ENCODE measurements around the gene CISD1. TPM values are rescaled to one million over a fixed set of nuclear protein-coding genes. Genes with fewer than 3 reads are reported as not detected.

Gene CISD1
- total RNA-seq, 2 experiments from 2014 or later = 23.9 to 25.8 TPM

- Mint-ChIP-seq H3K4me1 (peaks cover 3% of the 10 kb centered on the region), H3K4me3 (no peak overlapping the region), H3K27ac (no peak overlapping the region), H3K27me3 (peaks cover 17% of the 10 kb centered on the region), H3K36me3 (no peaks in the 10 kb centered on the region), H3K9me3 (no peaks in the 10 kb centered on the region)
- POLR2A ChIA-PET = no interaction called here
- ATAC-seq (ENCODE audit: low read depth) (no peak), DNase-seq (no peak)
Observed at GRCh38 chr10:58302254-58302653, 33.3 kb downstream of the CISD1 start.

GRCh38 chr10:58304099-58304633, 35.2 kb downstream of the CISD1 start:
- Mint-ChIP-seq H3K27ac (no peak overlapping the region), H3K27me3 (peaks cover 18% of the 10 kb centered on the region), H3K4me1 (peaks cover 3% of the 10 kb centered on the region), H3K4me3 (no peak overlapping the region), H3K36me3 (no peaks in the 10 kb centered on the region), H3K9me3 (no peaks in the 10 kb centered on the region)
- ATAC-seq (ENCODE audit: low read depth) (no peak), DNase-seq (no peak)
- POLR2A ChIA-PET = interaction anchor here (0.7 kb wide), 1 partner anchor 80 kb away, joined by 5 read pairs; no protein-coding TSS in a partner anchor

- Mint-ChIP-seq H3K4me3 (no peak overlapping the region), H3K27ac (no peak overlapping the region), H3K27me3 (peaks cover 21% of the 10 kb centered on the region), H3K36me3 (no peaks in the 10 kb centered on the region), H3K9me3 (no peaks in the 10 kb centered on the region), H3K4me1 (no peaks in the 10 kb centered on the region)
- POLR2A ChIA-PET = no interaction called here
- DNase-seq = no peak
- no peak for ATAC-seq (ENCODE audit: low read depth)
Observed at GRCh38 chr10:58305821-58306220, 36.9 kb downstream of the CISD1 start.

- Mint-ChIP-seq H3K9me3 (no peaks in the 10 kb centered on the region), H3K4me1 (no peaks in the 10 kb centered on the region), H3K27ac (no peak overlapping the region), H3K36me3 (no peaks in the 10 kb centered on the region), H3K27me3 (peaks cover 14% of the 10 kb centered on the region), H3K4me3 (no peak overlapping the region)
- ATAC-seq (ENCODE audit: low read depth) (no peak), DNase-seq (no peak)
- POLR2A ChIA-PET = no interaction called here
Observed at GRCh38 chr10:58307676-58308075, 38.7 kb downstream of the CISD1 start.

- Mint-ChIP-seq H3K27ac (no peak overlapping the region), H3K4me1 (no peaks in the 10 kb centered on the region), H3K4me3 (no peak overlapping the region), H3K36me3 (no peaks in the 10 kb centered on the region), H3K27me3 (peaks cover 20% of the 10 kb centered on the region), H3K9me3 (no peaks in the 10 kb centered on the region)
- DNase-seq (no peak), ATAC-seq (ENCODE audit: low read depth) (no peak)
- POLR2A ChIA-PET = no interaction called here
Observed at GRCh38 chr10:58311026-58311425, 42.1 kb downstream of the CISD1 start.

GRCh38 chr10:58316874-58317273, 47.9 kb downstream of the CISD1 start:
- Mint-ChIP-seq H3K27me3 (peaks cover 18% of the 10 kb centered on the region), H3K4me3 (no peak overlapping the region)

GRCh38 chr10:58318346-58318745, 49.4 kb downstream of the CISD1 start:
- ATAC-seq (ENCODE audit: low read depth) = no peak
- H3K9me3 Mint-ChIP-seq = no peaks in the 10 kb centered on the region
- no peak overlapping the region for H3K4me3 Mint-ChIP-seq
- POLR2A ChIA-PET = no interaction called here
- H3K36me3 Mint-ChIP-seq = peaks cover 2% of the 10 kb centered on the region
- H3K4me1 Mint-ChIP-seq = peaks cover 8% of the 10 kb centered on the region
- peaks cover 18% of the 10 kb centered on the region for H3K27me3 Mint-ChIP-seq
- H3K27ac Mint-ChIP-seq = no peak overlapping the region
- DNase-seq = no peak

More at GRCh38 chr10:58316874-58317273, 47.9 kb downstream of the CISD1 start:
- Mint-ChIP-seq H3K9me3 (no peaks in the 10 kb centered on the region), H3K27ac (no peak overlapping the region), H3K4me1 (no peaks in the 10 kb centered on the region), H3K36me3 (no peaks in the 10 kb centered on the region)
- DNase-seq = no peak
- ATAC-seq (ENCODE audit: low read depth) = no peak
- POLR2A ChIA-PET = no interaction called here

- Mint-ChIP-seq H3K9me3 (no peaks in the 10 kb centered on the region), H3K36me3 (peaks cover 2% of the 10 kb centered on the region), H3K4me1 (peaks cover 8% of the 10 kb centered on the region), H3K27ac (no peak overlapping the region), H3K4me3 (no peak overlapping the region), H3K27me3 (peaks cover 18% of the 10 kb centered on the region)
- POLR2A ChIA-PET = no interaction called here
- DNase-seq = no peak
- no peak for ATAC-seq (ENCODE audit: low read depth)
Observed at GRCh38 chr10:58319599-58319998, 50.6 kb downstream of the CISD1 start.

GRCh38 chr10:58320351-58321049, 51.5 kb downstream of the CISD1 start:
- H3K36me3 Mint-ChIP-seq = peaks cover 2% of the 10 kb centered on the region

GRCh38 chr10:58322072-58322834, 53.3 kb downstream of the CISD1 start:
- Mint-ChIP-seq H3K27ac (peak overlapping the region; percentile 14), H3K27me3 (peaks cover 12% of the 10 kb centered on the region), H3K4me1 (peaks cover 8% of the 10 kb centered on the region), H3K4me3 (peak overlapping the region; percentile 60), H3K9me3 (no peaks in the 10 kb centered on the region), H3K36me3 (peaks cover 2% of the 10 kb centered on the region)
- DNase-seq (no peak), ATAC-seq (ENCODE audit: low read depth) (peak; percentile 66)
- POLR2A ChIA-PET = no interaction called here

More at GRCh38 chr10:58320351-58321049, 51.5 kb downstream of the CISD1 start:
- no peak for ATAC-seq (ENCODE audit: low read depth)
- no peak overlapping the region for H3K4me3 Mint-ChIP-seq
- POLR2A ChIA-PET = no interaction called here
- H3K4me1 Mint-ChIP-seq = peaks cover 8% of the 10 kb centered on the region
- DNase-seq = no peak
- H3K27me3 Mint-ChIP-seq = peaks cover 10% of the 10 kb centered on the region
- no peaks in the 10 kb centered on the region for H3K9me3 Mint-ChIP-seq
- no peak overlapping the region for H3K27ac Mint-ChIP-seq

GRCh38 chr10:58322835-58323209, 53.9 kb downstream of the CISD1 start:
- peak overlapping the region; percentile 60 for H3K4me3 Mint-ChIP-seq
- no peaks in the 10 kb centered on the region for H3K9me3 Mint-ChIP-seq
- ATAC-seq (ENCODE audit: low read depth) (no peak), DNase-seq (no peak)
- peaks cover 12% of the 10 kb centered on the region for H3K27me3 Mint-ChIP-seq
- peak overlapping the region; percentile 1 for H3K27ac Mint-ChIP-seq
- H3K4me1 Mint-ChIP-seq = peaks cover 8% of the 10 kb centered on the region
- POLR2A ChIA-PET = no interaction called here
- H3K36me3 Mint-ChIP-seq = peaks cover 2% of the 10 kb centered on the region

- Mint-ChIP-seq H3K9me3 (no peaks in the 10 kb centered on the region), H3K27ac (no peak overlapping the region), H3K4me1 (peaks cover 8% of the 10 kb centered on the region), H3K36me3 (peaks cover 2% of the 10 kb centered on the region), H3K27me3 (peaks cover 17% of the 10 kb centered on the region), H3K4me3 (no peak overlapping the region)
- POLR2A ChIA-PET = no interaction called here
- DNase-seq = no peak
- no peak for ATAC-seq (ENCODE audit: low read depth)
Observed at GRCh38 chr10:58326967-58327381, 58.0 kb downstream of the CISD1 start.

GRCh38 chr10:58328233-58328632, 59.3 kb downstream of the CISD1 start:
- Mint-ChIP-seq H3K4me1 (no peaks in the 10 kb centered on the region), H3K9me3 (no peaks in the 10 kb centered on the region), H3K4me3 (no peak overlapping the region), H3K27ac (no peak overlapping the region), H3K36me3 (no peaks in the 10 kb centered on the region), H3K27me3 (peaks cover 17% of the 10 kb centered on the region)
- POLR2A ChIA-PET = no interaction called here
- DNase-seq (no peak), ATAC-seq (ENCODE audit: low read depth) (no peak)

GRCh38 chr10:58330431-58330830, 61.5 kb downstream of the CISD1 start:
- Mint-ChIP-seq H3K27ac (no peak overlapping the region), H3K4me1 (peaks cover 5% of the 10 kb centered on the region), H3K4me3 (no peak overlapping the region), H3K27me3 (peaks cover 17% of the 10 kb centered on the region), H3K36me3 (no peaks in the 10 kb centered on the region), H3K9me3 (no peaks in the 10 kb centered on the region)
- no peak for ATAC-seq (ENCODE audit: low read depth)
- DNase-seq = no peak
- POLR2A ChIA-PET = no interaction called here

All from activated naive CD8-positive, alpha-beta T cell treated with anti-CD3 and anti-CD28 coated beads, Interleukin-2, amount 10 ng/mL, durations not matched to agents 7 days and 5 days (primary cell).